Loucy (cell line): ENCODE measurements around the gene GP1BA.

Experiments used
- H2AFZ ChIP-seq: fragments of 200-600 bp; sonication (generic); 2 replicates; pipeline ENCODE4 v1.6.0; 2016; ENCODE audit warnings: antibody characterized with exemption, mild to moderate bottlenecking, low read length, moderate library complexity
- H3F3A ChIP-seq: fragments of 200-600 bp; 2 replicates; pipeline ENCODE4 v1.6.0; 2016; ENCODE audit warnings: antibody characterized with exemption, low read depth, mild to moderate bottlenecking
- H3K27me3 ChIP-seq: fragments of 200-600 bp; sonication (generic); 2 replicates; pipeline ENCODE4 v1.6.1; 2014; ENCODE audit warnings: low read length, mild to moderate bottlenecking; ENCODE audit not compliant: insufficient read depth, poor library complexity, severe bottlenecking
- H3K36me3 ChIP-seq: fragments of 200-600 bp; sonication (generic); 2 replicates; pipeline ENCODE4 v1.6.1; 2016; ENCODE audit warnings: low read length; ENCODE audit not compliant: insufficient read depth
- H3K4me1 ChIP-seq: fragments of 200-600 bp; sonication (generic); 2 replicates; pipeline ENCODE4 v1.5.1; 2014; ENCODE audit warnings: low read length, mild to moderate bottlenecking; ENCODE audit not compliant: insufficient read depth, poor library complexity, severe bottlenecking
- H3K4me2 ChIP-seq: fragments of 200-600 bp; sonication (generic); 2 replicates; pipeline ENCODE4 v1.6.0; 2014; ENCODE audit warnings: antibody characterized with exemption, low read length, low read depth, mild to moderate bottlenecking; ENCODE audit not compliant: poor library complexity, severe bottlenecking
- H3K4me3 ChIP-seq: fragments of 200-600 bp; sonication (generic); 2 replicates; pipeline ENCODE4 v1.5.1; 2014; ENCODE audit warnings: low read length, mild to moderate bottlenecking, mixed read lengths; ENCODE audit not compliant: poor library complexity, severe bottlenecking
- H3K79me2 ChIP-seq: fragments of 200-600 bp; sonication (generic); 2 replicates; pipeline ENCODE4 v1.6.1; 2014; ENCODE audit warnings: low read length; ENCODE audit not compliant: insufficient read depth
- H3K9ac ChIP-seq: fragments of 200-600 bp; sonication (generic); 2 replicates; pipeline ENCODE4 v1.6.0; 2014; ENCODE audit warnings: mild to moderate bottlenecking, low read depth, low read length, moderate library complexity; ENCODE audit not compliant: poor library complexity, severe bottlenecking
- H3K9me2 ChIP-seq: fragments of 200-600 bp; sonication (generic); replicated peaks from 2 replicates; pipeline ENCODE4 v1.6.1; 2016; ENCODE audit warnings: low read depth, low read length, mixed read lengths
- H3K9me3 ChIP-seq: fragments of 200-600 bp; sonication (generic); 2 replicates; pipeline ENCODE4 v1.6.1; 2014; ENCODE audit warnings: mild to moderate bottlenecking, antibody characterized with exemption, low read length, low read depth; ENCODE audit not compliant: insufficient read depth
- H4K20me1 ChIP-seq: fragments of 200-600 bp; sonication (generic); 2 replicates; pipeline ENCODE4 v1.6.0; 2014; ENCODE audit warnings: antibody characterized with exemption, low read length, mild to moderate bottlenecking; ENCODE audit not compliant: insufficient read depth, poor library complexity, severe bottlenecking
- EZH2phosphoT487 ChIP-seq: fragments of 200-600 bp; IDR thresholded peaks from 2 replicates; pipeline ENCODE4 v1.6.1; 2018; ENCODE audit warnings: antibody characterized with exemption, mild to moderate bottlenecking, moderate library complexity, borderline replicate concordance
- TF ChIP-seq, protein P1 (sequence below): fragments of 200-600 bp; sonication (generic); conservative IDR thresholded peaks from 2 replicates; pipeline ENCODE4 v1.5.1; 2014; ENCODE audit warnings: mild to moderate bottlenecking, antibody characterized with exemption, low read length

The GP1BA gene

DNA sequence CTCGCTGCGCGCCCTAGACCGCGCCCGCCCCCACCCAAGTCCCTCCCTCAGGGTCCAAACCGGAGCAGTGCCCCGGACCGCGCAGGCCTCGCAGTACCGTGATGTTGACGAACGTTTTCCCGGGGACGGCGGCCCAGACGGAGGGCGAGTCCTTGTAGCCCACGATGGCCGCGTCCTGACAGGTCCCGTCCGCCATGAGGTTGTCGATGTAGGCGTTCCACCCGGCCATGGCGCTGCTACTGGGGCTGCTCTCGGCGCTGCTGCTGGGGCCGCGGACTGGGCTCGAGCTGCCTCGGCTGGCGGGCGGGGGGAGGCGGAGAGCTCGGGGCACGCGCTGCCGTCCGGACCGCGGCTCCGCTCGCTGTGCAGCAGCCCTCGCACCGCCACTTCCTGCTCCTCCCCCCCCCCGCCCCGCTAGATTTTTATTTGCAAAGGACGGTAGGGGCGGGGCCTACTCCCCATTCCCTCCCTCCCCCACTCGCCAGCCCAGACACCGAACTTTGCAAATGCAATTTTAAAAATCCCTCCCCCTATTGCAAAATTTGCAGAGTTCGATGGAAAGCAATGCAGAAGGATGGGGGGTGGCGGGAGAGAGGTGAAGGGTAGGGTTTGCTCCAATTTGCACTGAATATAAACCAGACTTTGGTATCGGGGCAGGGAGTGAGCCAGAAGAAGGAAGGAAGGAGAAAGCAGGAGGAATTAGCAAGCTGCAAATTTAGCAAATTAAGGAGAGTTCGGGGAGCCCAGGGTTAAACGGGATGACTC is 16.3 kb downstream of the GP1BA start, which contains the start of gene PFN1:
TSS of gene PFN1 (minus strand) at position 365 of the 765 bp plus-strand sequence. CDS start at position 229, 136 bp downstream.
- Histone ChIP-seq H3K27me3 (peaks cover 14% of the 10 kb centered on the region), H2AFZ (peak within 1 kb of the TSS; percentile 84), H3K4me3 (peak within 1 kb of the TSS; percentile 90), H3K4me1 (peaks cover 43% of the 10 kb centered on the region), H3F3A (peaks cover 43% of the 10 kb centered on the region), H4K20me1 (peaks cover 46% of the 10 kb centered on the region), H3K9ac (peak within 1 kb of the TSS; percentile 99), H3K9me2 (no peaks in the 10 kb centered on the region), H3K9me3 (no peaks in the 10 kb centered on the region), H3K4me2 (peak within 1 kb of the TSS; percentile 91), H3K36me3 (peaks cover 34% of the 10 kb centered on the region), H3K79me2 (peaks cover 69% of the 10 kb centered on the region)
- no peak for TF ChIP-seq EZH2phosphoT487
- TF ChIP-seq, protein P1, sequence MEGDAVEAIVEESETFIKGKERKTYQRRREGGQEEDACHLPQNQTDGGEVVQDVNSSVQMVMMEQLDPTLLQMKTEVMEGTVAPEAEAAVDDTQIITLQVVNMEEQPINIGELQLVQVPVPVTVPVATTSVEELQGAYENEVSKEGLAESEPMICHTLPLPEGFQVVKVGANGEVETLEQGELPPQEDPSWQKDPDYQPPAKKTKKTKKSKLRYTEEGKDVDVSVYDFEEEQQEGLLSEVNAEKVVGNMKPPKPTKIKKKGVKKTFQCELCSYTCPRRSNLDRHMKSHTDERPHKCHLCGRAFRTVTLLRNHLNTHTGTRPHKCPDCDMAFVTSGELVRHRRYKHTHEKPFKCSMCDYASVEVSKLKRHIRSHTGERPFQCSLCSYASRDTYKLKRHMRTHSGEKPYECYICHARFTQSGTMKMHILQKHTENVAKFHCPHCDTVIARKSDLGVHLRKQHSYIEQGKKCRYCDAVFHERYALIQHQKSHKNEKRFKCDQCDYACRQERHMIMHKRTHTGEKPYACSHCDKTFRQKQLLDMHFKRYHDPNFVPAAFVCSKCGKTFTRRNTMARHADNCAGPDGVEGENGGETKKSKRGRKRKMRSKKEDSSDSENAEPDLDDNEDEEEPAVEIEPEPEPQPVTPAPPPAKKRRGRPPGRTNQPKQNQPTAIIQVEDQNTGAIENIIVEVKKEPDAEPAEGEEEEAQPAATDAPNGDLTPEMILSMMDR, result no peak

DNA sequence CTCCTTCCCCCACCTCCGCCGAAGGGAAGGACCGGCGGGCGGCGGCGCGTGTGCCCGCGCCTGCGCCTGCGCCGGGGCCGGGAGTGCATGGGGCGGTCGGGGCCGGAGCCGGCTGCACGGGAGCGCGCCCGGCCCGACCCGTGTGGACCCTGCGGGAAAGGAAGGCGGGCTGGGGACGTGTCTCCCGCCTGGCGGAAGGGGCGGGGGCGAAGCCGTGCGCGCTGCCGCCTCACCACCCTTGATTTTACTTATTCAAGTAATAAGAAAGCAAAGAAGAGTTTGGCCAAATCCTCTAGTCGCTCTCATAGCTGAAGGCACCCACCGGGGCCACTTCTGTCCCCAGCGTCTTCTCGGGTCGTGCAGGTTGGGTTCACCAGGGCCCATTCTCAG is 16.8 kb downstream of the GP1BA start:
- Histone ChIP-seq H3K79me2 (peaks cover 63% of the 10 kb centered on the region), H3F3A (peaks cover 39% of the 10 kb centered on the region), H3K27me3 (peaks cover 14% of the 10 kb centered on the region), H2AFZ (peak overlapping the region; percentile 84), H3K9me3 (no peaks in the 10 kb centered on the region), H3K4me1 (peaks cover 37% of the 10 kb centered on the region), H3K4me2 (peak overlapping the region; percentile 91), H3K9me2 (no peaks in the 10 kb centered on the region), H3K9ac (peak overlapping the region; percentile 99), H3K4me3 (peak overlapping the region; percentile 90), H3K36me3 (peaks cover 31% of the 10 kb centered on the region), H4K20me1 (peaks cover 41% of the 10 kb centered on the region)
- no peak for TF ChIP-seq EZH2phosphoT487
- TF ChIP-seq, protein P1, result no peak

DNA sequence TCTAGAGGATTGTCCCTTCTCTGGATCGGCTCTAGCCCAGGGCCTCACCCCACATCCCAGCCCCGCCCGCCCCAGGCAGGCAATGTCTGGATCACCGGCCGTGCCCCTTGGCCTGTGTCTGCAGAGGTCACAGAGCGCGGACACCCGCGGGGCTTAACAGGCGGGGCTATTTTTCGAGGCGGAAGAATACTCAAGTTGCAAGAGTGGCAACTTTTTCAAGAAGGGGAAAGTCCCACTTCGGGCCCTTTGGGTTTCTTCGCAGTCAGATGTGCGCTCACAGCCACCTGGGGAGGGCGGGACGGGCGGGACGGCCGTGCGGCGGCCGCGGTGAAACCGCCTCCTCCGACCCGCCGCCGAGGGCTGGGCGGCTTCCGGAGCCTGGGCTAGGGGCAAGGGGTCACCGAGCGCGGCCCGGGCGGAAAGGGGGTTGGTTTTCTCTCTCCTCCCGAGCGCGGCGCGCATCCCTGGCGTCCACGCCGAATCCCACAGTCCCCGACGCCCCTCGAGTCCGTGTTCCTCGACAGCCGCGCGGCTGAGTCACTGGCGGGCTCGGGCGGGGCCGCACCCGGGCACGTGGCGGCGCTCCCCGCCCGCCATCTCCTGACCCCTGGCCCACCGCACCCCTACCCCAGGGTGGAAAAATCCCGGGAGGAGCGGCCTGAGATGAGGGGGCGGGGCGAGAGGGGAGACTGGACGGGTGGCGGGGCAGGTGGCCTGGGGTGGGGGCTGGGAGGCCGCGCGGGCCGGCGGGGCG is 17.4 kb downstream of the GP1BA start:
- peak overlapping the region; percentile 90 for H3K4me3 ChIP-seq
- H3K9me2 ChIP-seq, result no peaks in the 10 kb centered on the region
- peaks cover 37% of the 10 kb centered on the region for H4K20me1 ChIP-seq
- peak overlapping the region; percentile 91 for H3K4me2 ChIP-seq
- TF ChIP-seq, protein P1, result no peak
- TF ChIP-seq EZH2phosphoT487, result no peak
- H3F3A ChIP-seq, result peaks cover 35% of the 10 kb centered on the region
- H2AFZ ChIP-seq, result peak overlapping the region; percentile 84
- peaks cover 14% of the 10 kb centered on the region for H3K27me3 ChIP-seq
- H3K36me3 ChIP-seq, result peaks cover 29% of the 10 kb centered on the region
- peaks cover 57% of the 10 kb centered on the region for H3K79me2 ChIP-seq
- no peaks in the 10 kb centered on the region for H3K9me3 ChIP-seq
- peak overlapping the region; percentile 99 for H3K9ac ChIP-seq
- peaks cover 33% of the 10 kb centered on the region for H3K4me1 ChIP-seq
